ENCODE measurements around the gene IWS1.
"Not testable (repeated sequence)": the region's sequence is repeated elsewhere in the genome, so short reads cannot be mapped to it uniquely, and the experiment has no call there.

The IWS1 gene

GRCh38 chr2:127453392-127454171 lies 72.7 kb downstream of the IWS1 start:
- no peak for ATAC-seq

DNA sequence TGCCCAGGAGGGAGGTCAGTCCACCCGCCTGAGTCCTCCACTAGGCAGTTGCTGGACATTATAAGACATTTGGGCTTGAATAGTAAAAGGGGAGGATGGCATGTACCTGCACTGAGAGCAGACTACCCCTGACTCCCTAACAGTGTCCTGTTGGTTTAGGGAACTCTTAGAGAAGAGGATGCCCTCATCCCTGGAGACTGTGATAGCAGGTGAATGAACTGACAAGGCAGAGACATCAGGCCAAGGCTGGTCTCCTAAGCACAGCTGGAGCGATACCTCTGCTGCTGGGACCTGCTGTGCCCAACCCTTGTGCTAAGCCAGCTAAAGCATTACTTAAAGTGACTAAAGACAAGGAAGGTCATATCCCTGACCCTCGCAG lies 73.3 kb downstream of the IWS1 start:
- ATAC-seq: no peak

DNA sequence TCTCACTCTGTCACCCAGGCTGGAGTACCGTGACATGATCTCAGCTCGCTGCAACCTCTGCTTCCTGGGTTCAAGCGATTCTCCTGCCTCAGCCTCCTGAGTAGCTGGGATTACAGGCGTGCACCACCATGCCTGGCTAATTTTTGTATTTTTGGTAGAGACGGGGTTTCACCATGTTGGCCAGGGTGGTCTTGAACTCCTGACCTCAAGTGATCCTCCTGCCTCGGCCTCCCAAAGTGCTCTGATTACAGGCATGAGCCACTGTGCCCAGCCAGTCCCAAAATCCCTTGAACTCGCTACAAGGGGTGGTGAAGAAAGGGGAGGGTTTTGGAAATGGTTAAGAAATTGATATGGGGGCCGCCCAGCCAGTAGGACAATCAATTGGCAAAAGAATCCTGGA lies 73.9 kb downstream of the IWS1 start:
- ATAC-seq: not testable (repeated sequence)

- no peak for ATAC-seq
Measured at GRCh38 chr2:127451981-127452380, 74.3 kb downstream of the IWS1 start.

DNA sequence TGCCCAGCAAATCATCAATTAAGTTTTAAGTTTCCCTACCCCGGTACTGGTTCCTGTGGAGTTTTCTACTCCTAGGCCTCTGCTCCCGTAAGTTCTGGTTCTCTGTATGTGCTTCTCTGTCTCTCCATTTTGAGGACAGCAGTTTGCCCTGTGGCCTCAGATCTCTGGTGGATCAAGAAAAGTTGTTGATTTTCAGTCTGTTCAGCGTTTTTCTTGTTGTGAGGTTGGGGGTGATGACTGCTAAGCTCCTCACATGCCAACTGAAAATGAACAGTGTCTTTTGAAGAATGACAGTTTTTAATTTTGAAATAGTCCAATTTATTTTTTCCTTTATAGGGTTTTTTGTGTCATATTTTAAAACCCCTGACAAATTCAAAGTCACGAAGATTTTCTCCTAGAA lies 76.4 kb downstream of the IWS1 start:
- ATAC-seq: no peak

DNA sequence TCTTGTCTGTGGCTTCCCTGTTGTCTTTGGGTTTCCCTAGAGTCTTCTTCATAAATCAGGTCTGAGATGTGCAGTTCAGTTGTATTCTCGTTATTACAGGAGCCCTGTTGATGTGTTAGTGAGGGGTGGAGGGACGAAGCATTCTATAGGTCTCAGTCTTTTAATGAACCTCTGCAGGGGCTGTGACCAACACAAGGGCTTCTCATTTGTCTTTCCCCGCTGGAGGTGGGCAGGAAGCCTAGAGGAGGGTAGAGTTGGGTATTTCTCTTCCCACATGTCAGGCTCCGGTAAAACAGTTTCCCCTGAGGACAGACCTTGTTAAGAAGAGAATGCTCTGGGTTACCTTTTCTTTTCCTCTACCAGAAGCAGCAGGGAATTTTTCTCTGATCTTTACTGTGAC lies 76.9 kb downstream of the IWS1 start:
- no peak for ATAC-seq

DNA sequence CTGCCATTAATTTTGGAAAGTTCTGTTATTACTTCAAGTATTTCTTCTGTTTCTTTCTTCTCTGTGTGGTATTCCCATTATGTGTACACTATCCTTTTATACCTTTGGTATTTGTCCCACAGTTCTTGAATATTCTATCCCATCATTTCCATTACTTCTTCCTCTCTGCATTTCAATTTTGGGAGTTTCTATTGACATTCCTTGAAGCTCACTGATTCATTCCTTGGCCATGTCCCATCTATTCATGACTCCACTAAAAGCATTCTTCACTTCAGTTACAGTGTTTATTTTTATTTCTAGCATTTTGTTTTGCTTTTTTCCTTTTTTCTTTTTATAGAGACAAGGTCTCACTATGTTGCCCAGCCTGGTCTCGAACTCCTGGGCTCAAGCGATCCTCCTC lies 77.8 kb downstream of the IWS1 start:
- no peak for ATAC-seq

DNA sequence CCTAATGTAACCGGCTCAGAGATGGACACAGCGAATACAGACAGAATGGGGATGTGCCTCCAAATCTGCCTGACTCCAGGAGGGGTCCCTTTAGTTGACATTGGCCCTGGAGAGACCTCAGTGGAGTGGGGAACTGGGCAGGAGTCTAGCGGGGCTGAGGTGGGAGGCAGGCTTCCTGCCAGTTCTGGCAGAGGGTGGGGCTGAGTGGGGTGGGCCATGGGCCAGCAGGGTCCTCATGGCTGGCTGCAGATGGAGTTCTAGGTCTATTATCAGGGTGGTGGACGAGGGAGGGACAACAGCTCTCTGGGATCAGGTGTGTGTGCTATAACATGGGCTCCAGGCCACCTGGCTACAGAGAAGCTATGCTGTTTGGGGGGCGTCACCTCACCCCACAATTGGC lies 86.9 kb downstream of the IWS1 start:
- no peak for ATAC-seq

GRCh38 chr2:127437781-127438726 lies 88.2 kb downstream of the IWS1 start:
- no peak for ATAC-seq

GRCh38 chr2:127437056-127437455 lies 89.2 kb downstream of the IWS1 start:
- ATAC-seq: no peak

- no peak for ATAC-seq
Measured at GRCh38 chr2:127434515-127434914, 91.8 kb downstream of the IWS1 start.

DNA sequence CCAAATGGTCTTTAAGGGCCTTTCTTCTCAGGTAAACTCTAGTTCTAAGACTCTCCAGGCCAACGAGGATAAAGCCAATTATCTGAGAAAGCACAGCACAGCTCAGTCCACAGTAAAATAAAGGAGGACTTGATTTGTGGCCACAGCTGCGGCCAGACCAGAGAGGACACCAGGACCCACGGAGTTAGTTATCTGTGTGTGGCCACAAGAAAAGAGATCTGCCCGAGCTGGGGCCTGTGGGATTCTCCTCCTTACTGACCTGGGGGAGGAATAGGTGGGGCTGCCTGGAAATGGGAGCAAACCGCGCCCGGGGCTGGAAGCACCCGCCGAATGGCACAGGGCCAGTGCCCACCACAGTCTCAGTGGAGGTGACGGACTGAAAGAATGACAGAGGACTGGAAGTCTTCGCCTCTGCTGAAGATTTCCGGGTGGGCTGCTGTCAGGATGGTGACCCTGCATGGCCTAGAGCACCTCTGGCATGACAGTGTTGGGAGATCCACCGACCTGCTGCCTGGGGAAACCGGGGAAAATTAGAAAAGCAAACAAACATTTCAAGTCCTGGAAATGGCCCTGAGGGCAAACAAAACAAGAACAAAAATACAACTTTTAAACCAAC lies 94.8 kb downstream of the IWS1 start:
- ATAC-seq: no peak

Measured in activated CD4-positive, CD25-positive, alpha-beta regulatory T cell treated with anti-CD3 and anti-CD28 coated beads, Interleukin-2, amount 50 U/mL, for 24 hours (primary cell).